Chondrocyte (in vitro differentiated cells): ENCODE data around the gene PLXNA2. TPM values are rescaled to one million over a fixed set of nuclear protein-coding genes. Genes with fewer than 3 reads are reported as not detected.
A peak's percentile ranks its signal among the peaks of the same experiment; 100 is the strongest.

Experiments used
- DNase-seq: peaks from one replicate; pipeline ENCODE4 v3.0.0; 2021; ENCODE audit warnings: mixed read lengths, low spot score
- H3K27ac Mint-ChIP-seq: one replicate; pipeline ENCODE4 v1.8.0; 2021; ENCODE audit warnings: mild to moderate bottlenecking, moderate library complexity, mixed read lengths; ENCODE audit not compliant: unreplicated experiment
- H3K27me3 Mint-ChIP-seq: 2 replicates; pipeline ENCODE4 v1.8.0; 2021; ENCODE audit warnings: low read depth, mixed read lengths
- H3K36me3 Mint-ChIP-seq: 2 replicates; pipeline ENCODE4 v1.8.0; 2021; ENCODE audit warnings: low read depth, mixed read lengths
- H3K4me1 Mint-ChIP-seq: 2 replicates; pipeline ENCODE4 v1.8.0; 2021; ENCODE audit warnings: low read depth, mild to moderate bottlenecking, mixed read lengths
- H3K4me3 Mint-ChIP-seq: one replicate; pipeline ENCODE4 v1.8.0; 2021; ENCODE audit warnings: mild to moderate bottlenecking, moderate library complexity, mixed read lengths; ENCODE audit not compliant: unreplicated experiment
- H3K9me3 Mint-ChIP-seq: 2 replicates; pipeline ENCODE4 v1.8.0; 2021; ENCODE audit warnings: low read depth, mixed read lengths
- total RNA-seq: library from RNA; stranded (reverse); gene quantifications from 3 replicates; pipeline ENCODE4 v1.2.1, GENCODE V29; 2021
- TF ChIP-seq, protein P1 (sequence below): fragments of 200-600 bp; sonication (generic); IDR thresholded peaks from 2 replicates; pipeline ENCODE4 v1.5.0; 2021; ENCODE audit warnings: antibody characterized with exemption, mild to moderate bottlenecking, moderate library complexity

Gene PLXNA2
- total RNA-seq, 1 donor from 2014 or later, result 22.0 TPM

DNA sequence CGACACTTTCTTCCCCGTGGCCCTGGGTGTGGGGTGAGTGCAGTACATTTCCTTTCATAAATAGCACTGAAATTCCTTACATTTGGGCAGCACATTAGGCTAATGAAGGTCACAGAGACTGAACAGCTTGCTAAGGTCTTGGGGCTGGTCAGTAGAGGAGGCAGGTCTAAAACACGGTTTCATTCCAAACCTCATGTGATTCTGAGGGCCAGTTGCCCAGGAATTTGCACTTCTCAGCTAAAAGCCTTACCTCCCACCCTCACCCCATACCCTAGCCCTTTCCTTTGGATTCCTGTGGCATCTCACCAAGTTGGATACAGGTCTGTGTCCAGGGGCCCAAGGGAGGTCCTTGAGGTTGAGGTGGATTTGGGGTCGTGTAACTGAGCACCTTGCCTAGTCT, 185.4 kb downstream of the PLXNA2 start:
- TF ChIP-seq, protein P1, sequence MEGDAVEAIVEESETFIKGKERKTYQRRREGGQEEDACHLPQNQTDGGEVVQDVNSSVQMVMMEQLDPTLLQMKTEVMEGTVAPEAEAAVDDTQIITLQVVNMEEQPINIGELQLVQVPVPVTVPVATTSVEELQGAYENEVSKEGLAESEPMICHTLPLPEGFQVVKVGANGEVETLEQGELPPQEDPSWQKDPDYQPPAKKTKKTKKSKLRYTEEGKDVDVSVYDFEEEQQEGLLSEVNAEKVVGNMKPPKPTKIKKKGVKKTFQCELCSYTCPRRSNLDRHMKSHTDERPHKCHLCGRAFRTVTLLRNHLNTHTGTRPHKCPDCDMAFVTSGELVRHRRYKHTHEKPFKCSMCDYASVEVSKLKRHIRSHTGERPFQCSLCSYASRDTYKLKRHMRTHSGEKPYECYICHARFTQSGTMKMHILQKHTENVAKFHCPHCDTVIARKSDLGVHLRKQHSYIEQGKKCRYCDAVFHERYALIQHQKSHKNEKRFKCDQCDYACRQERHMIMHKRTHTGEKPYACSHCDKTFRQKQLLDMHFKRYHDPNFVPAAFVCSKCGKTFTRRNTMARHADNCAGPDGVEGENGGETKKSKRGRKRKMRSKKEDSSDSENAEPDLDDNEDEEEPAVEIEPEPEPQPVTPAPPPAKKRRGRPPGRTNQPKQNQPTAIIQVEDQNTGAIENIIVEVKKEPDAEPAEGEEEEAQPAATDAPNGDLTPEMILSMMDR, result no peak
- no peaks in the 10 kb centered on the region for H3K27me3 Mint-ChIP-seq
- H3K4me3 Mint-ChIP-seq, result no peak overlapping the region
- peaks cover 18% of the 10 kb centered on the region for H3K4me1 Mint-ChIP-seq
- H3K9me3 Mint-ChIP-seq, result no peaks in the 10 kb centered on the region
- no peak for DNase-seq
- H3K27ac Mint-ChIP-seq, result peak overlapping the region; percentile 57
- peaks cover 27% of the 10 kb centered on the region for H3K36me3 Mint-ChIP-seq

DNA sequence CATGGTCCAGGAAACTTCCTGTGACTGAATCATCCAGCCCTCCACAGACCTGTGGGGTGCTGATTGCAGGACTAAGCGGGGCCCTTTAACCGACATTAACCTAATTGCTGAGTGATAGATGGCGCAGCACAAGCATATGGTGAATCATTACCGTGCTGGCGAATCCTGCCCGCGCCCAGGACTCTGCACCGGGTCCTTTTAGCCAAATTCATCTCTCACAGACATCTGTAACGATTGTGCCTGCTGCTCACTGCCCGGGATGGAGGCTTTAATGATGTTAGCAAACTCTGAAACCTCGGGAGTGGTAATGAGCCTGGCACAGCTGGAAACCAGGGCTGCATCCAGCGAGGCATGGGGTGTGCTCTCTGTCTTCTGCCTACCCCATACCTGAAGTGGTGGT, 185.9 kb downstream of the PLXNA2 start:
- H3K27ac Mint-ChIP-seq, result no peak overlapping the region
- H3K9me3 Mint-ChIP-seq, result no peaks in the 10 kb centered on the region
- no peaks in the 10 kb centered on the region for H3K27me3 Mint-ChIP-seq
- peaks cover 29% of the 10 kb centered on the region for H3K36me3 Mint-ChIP-seq
- no peak for DNase-seq
- H3K4me1 Mint-ChIP-seq, result peaks cover 18% of the 10 kb centered on the region
- TF ChIP-seq, protein P1, result no peak
- H3K4me3 Mint-ChIP-seq, result no peak overlapping the region

DNA sequence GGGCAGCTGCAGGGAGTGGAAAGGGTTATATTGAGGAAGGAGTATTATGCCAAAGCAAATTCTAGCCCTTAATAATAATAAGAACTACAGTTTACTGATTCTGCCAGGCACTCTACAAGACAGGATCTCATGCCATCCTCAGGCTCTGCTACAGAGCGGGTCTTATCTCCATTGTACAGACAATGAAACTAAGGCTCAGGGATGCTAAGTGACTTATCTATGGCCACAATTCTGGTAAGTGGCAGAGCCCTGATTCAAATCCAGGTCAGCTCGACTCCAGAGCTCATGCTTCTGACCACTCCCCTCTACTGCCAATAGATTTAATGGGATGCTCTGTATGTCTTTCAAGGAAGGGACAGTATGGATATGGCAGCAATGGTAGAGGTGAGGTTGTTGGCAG, 187.1 kb downstream of the PLXNA2 start:
- TF ChIP-seq, protein P1, result no peak
- peaks cover 31% of the 10 kb centered on the region for H3K36me3 Mint-ChIP-seq
- no peak overlapping the region for H3K4me3 Mint-ChIP-seq
- H3K27me3 Mint-ChIP-seq, result no peaks in the 10 kb centered on the region
- DNase-seq, result no peak
- H3K9me3 Mint-ChIP-seq, result no peaks in the 10 kb centered on the region
- no peak overlapping the region for H3K27ac Mint-ChIP-seq
- H3K4me1 Mint-ChIP-seq, result peaks cover 18% of the 10 kb centered on the region

GRCh38 chr1:208055535-208055934, 188.6 kb downstream of the PLXNA2 start:
- Mint-ChIP-seq H3K4me1 (peaks cover 18% of the 10 kb centered on the region), H3K27me3 (no peaks in the 10 kb centered on the region), H3K36me3 (peaks cover 37% of the 10 kb centered on the region), H3K27ac (no peak overlapping the region), H3K9me3 (no peaks in the 10 kb centered on the region), H3K4me3 (no peak overlapping the region)
- DNase-seq, result no peak
- TF ChIP-seq, protein P1, result no peak

DNA sequence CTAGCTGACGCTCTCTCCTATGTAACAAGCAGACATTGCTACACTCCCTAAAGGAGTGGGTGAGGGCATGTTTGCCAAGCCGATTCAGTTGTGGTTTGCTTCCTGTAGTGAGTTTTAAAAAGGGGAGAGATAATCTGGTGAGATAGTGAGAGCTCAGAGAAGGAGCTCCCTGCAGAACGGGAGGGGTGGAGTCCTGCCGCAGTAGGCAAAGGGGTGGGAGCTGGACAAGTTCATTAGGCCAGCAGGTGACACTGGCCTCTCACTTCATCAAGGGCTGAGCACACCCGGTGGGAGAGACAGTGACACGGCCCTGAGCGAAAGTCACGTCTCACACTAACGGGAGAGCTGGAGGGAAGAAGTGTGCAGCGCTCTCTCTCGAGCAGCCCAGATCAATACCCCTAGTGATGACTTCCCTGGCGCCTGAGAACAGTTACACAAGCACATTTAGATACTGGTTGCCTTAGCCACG, 189.2 kb downstream of the PLXNA2 start:
- peaks cover 18% of the 10 kb centered on the region for H3K4me1 Mint-ChIP-seq
- TF ChIP-seq, protein P1, result no peak
- no peaks in the 10 kb centered on the region for H3K27me3 Mint-ChIP-seq
- no peaks in the 10 kb centered on the region for H3K9me3 Mint-ChIP-seq
- no peak overlapping the region for H3K4me3 Mint-ChIP-seq
- no peak for DNase-seq
- no peak overlapping the region for H3K27ac Mint-ChIP-seq
- H3K36me3 Mint-ChIP-seq, result peaks cover 36% of the 10 kb centered on the region
